Effector memory CD4-positive, alpha-beta T cell (primary cell): ENCODE results near the gene MTMR3.

Source experiments
- DNase-seq, 3 donors: peaks; one replicate each; pipeline ENCODE4 v3.0.0-alpha.2; 2020
- H3K27ac ChIP-seq: 2 replicates; pipeline ENCODE4 v1.7.0; 2013; ENCODE audit warnings: mild to moderate bottlenecking, low read length, moderate library complexity; ENCODE audit not compliant: insufficient read depth, poor library complexity, severe bottlenecking
- H3K27me3 ChIP-seq: replicated peaks from 2 replicates; pipeline ENCODE4 v1.7.0; 2013; ENCODE audit warnings: mild to moderate bottlenecking, low read length; ENCODE audit not compliant: insufficient read depth, control insufficient read depth, poor library complexity, severe bottlenecking
- H3K36me3 ChIP-seq: 2 replicates; pipeline ENCODE4 v1.7.0; 2013; ENCODE audit warnings: mild to moderate bottlenecking, low read length, moderate library complexity; ENCODE audit not compliant: control insufficient read depth, insufficient read depth
- H3K4me1 ChIP-seq: 2 replicates; pipeline ENCODE4 v1.7.0; 2013; ENCODE audit warnings: low read length, mild to moderate bottlenecking; ENCODE audit not compliant: control insufficient read depth, insufficient read depth, poor library complexity, severe bottlenecking
- H3K4me3 ChIP-seq: 2 replicates; pipeline ENCODE4 v1.7.0; 2013; ENCODE audit warnings: low read length, low read depth, mild to moderate bottlenecking; ENCODE audit not compliant: insufficient read depth, poor library complexity, severe bottlenecking
- H3K9me3 ChIP-seq: 2 replicates; pipeline ENCODE4 v1.7.0; 2013; ENCODE audit warnings: mild to moderate bottlenecking, low read length, moderate library complexity; ENCODE audit not compliant: control insufficient read depth

Gene MTMR3

DNA sequence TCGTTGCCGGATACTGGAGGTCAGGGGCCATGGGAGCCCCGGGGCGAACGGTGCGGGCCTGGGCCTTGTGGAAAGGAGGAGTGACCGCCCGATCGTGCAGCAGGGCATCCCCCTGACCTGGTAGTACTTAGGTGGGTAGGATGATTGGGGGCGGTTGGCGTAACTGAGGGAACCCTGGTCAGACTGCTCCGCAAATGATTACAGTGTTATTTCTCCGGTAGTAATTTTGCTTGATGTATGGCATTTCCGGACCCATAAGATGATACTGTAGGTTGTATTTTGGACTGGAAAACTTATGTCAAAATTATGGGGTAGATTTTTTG is 762 bp downstream of the MTMR3 start:
- Histone ChIP-seq H3K27ac (peak overlapping the region; percentile 81), H3K9me3 (no peaks in the 10 kb centered on the region), H3K4me1 (peaks cover 7% of the 10 kb centered on the region), H3K36me3 (no peaks in the 10 kb centered on the region), H3K4me3 (peak overlapping the region; percentile 87), H3K27me3 (no peaks in the 10 kb centered on the region)
- DNase-seq: no peak

DNA sequence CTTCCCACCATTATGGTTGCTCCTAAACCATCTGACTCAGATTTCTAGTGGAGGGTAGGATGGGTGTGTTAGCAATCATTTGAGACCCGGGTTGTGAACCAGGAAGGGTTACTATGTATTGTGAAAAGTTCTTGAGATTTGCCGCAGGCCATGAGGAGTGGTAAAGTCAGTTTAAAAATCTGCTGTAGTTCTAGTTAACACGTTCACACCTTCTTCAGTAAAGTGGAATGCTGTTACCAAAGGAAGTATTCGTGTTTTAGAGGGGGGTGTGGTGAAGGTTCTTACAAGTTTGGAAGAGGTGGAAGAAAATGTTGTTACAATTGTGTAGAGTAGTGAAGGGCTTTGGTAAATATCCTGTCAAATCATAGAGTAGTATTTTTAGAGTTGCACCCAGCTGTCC is 2.6 kb downstream of the MTMR3 start:
- Histone ChIP-seq H3K27ac (no peak overlapping the region), H3K36me3 (no peaks in the 10 kb centered on the region), H3K4me3 (no peak overlapping the region), H3K27me3 (no peaks in the 10 kb centered on the region), H3K9me3 (no peaks in the 10 kb centered on the region), H3K4me1 (peaks cover 7% of the 10 kb centered on the region)
- DNase-seq: no peak

DNA sequence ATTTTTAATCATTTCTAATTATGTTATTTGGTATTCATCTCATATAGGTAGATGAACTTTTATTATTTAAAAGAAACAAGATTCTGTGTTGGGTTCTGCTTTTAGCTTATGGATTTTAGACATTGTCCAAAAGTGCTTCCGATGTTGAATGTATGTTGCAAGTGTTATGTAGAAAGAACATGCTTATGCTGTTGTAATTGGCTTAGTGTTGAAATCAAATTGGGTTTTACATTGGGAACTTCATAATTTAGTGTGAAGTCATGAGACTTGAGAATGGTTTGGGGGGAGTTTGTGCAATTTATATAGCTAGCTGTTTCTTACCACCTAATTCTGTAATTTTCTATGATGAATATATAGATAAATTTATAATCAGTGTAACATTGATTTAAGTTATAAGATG is 3.6 kb downstream of the MTMR3 start:
- Histone ChIP-seq H3K4me3 (no peak overlapping the region), H3K9me3 (no peaks in the 10 kb centered on the region), H3K4me1 (peaks cover 7% of the 10 kb centered on the region), H3K27me3 (no peaks in the 10 kb centered on the region), H3K27ac (no peak overlapping the region), H3K36me3 (no peaks in the 10 kb centered on the region)
- no peak for DNase-seq

GRCh38 chr22:29887358-29887757 is 4.4 kb downstream of the MTMR3 start:
- Histone ChIP-seq H3K36me3 (no peaks in the 10 kb centered on the region), H3K9me3 (no peaks in the 10 kb centered on the region), H3K4me3 (no peak overlapping the region), H3K27ac (no peak overlapping the region), H3K4me1 (peaks cover 7% of the 10 kb centered on the region), H3K27me3 (no peaks in the 10 kb centered on the region)
- DNase-seq: no peak

DNA sequence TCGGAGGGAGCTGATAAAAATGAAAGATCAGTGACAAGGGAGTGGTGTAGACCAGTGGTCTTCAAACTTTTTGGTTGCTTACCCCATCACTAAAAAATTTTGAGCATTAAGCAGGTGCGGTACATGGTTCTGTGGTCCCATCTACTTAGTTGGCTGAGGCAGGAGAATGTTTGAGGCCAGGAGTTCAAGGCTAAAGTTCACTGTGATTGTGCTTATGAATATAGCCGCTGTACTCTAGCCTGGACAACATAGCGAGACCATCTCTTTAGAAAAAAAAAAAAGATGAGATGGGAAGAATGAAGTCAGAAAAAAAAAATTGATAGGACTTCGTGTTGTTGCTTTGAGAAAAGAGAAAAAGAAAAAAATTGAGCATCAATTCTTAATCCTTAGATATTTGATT is 7.8 kb downstream of the MTMR3 start:
- Histone ChIP-seq H3K27ac (no peak overlapping the region), H3K36me3 (no peaks in the 10 kb centered on the region), H3K27me3 (no peaks in the 10 kb centered on the region), H3K9me3 (no peaks in the 10 kb centered on the region), H3K4me1 (peaks cover 2% of the 10 kb centered on the region), H3K4me3 (no peak overlapping the region)
- no peak for DNase-seq

DNA sequence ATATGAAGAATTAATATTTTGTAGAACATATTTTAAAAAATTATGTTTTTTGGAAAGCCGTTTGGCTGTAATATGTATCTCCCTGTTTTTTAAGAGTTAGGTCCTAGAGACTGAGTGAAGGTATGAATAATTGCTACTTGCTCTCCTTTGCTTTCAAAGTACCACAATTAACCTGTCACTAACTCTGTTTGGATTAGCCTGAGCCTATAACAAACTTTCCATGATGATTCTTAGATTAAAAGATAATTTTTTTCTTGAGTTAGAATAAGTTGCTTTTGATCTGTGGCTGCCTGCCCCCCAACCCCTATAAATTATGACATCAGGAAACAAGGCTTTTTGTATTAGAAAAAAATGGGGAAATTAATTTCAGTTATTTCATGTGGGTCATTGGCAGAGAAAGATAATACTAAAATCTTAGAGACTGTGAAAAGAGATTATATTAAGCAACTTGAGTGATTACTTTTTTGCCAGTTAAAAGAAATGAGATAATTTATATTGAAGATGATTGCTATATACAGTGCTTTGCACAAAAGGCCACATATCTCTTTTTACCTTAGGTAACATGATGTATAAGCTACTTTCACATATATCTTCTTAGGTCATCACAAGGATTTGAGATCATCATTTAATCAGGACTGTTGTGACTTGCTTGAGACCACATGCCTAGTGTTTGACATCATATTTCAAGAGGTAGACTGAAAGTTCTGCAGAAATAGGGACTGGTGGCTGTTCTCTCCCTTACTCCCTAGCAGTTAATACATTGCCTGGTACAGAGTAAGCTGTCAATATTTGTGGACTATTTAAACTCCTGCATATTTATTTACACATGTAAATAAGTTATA is 9.6 kb downstream of the MTMR3 start:
- H3K4me3 ChIP-seq: no peak overlapping the region
- H3K9me3 ChIP-seq: no peaks in the 10 kb centered on the region
- no peak for DNase-seq
- H3K36me3 ChIP-seq: no peaks in the 10 kb centered on the region
- H3K4me1 ChIP-seq: no peaks in the 10 kb centered on the region
- H3K27me3 ChIP-seq: no peaks in the 10 kb centered on the region
- H3K27ac ChIP-seq: no peak overlapping the region

GRCh38 chr22:29901354-29901753 is 18.4 kb downstream of the MTMR3 start:
- no peaks in the 10 kb centered on the region for H3K4me1 ChIP-seq
- DNase-seq: no peak
- H3K27ac ChIP-seq: no peak overlapping the region
- H3K9me3 ChIP-seq: no peaks in the 10 kb centered on the region
- no peaks in the 10 kb centered on the region for H3K27me3 ChIP-seq
- H3K36me3 ChIP-seq: no peaks in the 10 kb centered on the region
- no peak overlapping the region for H3K4me3 ChIP-seq

DNA sequence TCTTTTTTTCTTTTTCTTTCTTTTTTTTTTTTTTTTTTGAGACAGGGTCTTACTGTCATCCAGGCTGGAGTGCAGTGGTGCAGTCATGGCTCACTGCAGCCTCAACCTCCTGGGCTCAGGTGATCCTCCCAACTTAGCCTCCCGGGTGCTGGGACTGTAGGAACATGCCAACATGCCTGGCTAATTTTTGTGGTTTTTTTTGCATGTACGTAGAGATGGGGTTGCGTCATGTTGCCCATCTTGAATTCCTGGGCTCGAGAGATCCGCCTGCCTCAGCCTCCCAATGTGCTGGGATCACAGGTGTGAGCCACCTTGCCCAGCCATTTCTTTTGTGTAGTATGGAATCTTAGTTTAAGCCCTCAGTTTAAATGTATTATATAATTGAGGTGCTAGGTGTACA is 20.4 kb downstream of the MTMR3 start:
- Histone ChIP-seq H3K9me3 (no peaks in the 10 kb centered on the region), H3K4me1 (no peaks in the 10 kb centered on the region), H3K36me3 (no peaks in the 10 kb centered on the region), H3K27ac (no peak overlapping the region), H3K27me3 (no peaks in the 10 kb centered on the region), H3K4me3 (no peak overlapping the region)
- DNase-seq: no peak

- Histone ChIP-seq H3K4me3 (no peak overlapping the region), H3K27me3 (no peaks in the 10 kb centered on the region), H3K9me3 (no peaks in the 10 kb centered on the region), H3K27ac (no peak overlapping the region), H3K36me3 (no peaks in the 10 kb centered on the region), H3K4me1 (no peaks in the 10 kb centered on the region)
- DNase-seq: no peak
These were observed 21.0 kb downstream of the MTMR3 start for GRCh38 chr22:29904020-29904419.

GRCh38 chr22:29907753-29908515 is 25.0 kb downstream of the MTMR3 start:
- no peaks in the 10 kb centered on the region for H3K27me3 ChIP-seq
- no peaks in the 10 kb centered on the region for H3K36me3 ChIP-seq
- no peak overlapping the region for H3K4me3 ChIP-seq
- DNase-seq: no peak
- H3K9me3 ChIP-seq: no peaks in the 10 kb centered on the region
- H3K4me1 ChIP-seq: peaks cover 4% of the 10 kb centered on the region
- no peak overlapping the region for H3K27ac ChIP-seq
